ENCODE data around the gene POC5.

GRCh38 chr5:75675783-75676182 is 41.5 kb downstream of the POC5 start:
- TF ChIP-seq CTCF (IDR thresholded peaks at IDR 0.05; ENCODE audit: poor library complexity) (no peak), EZH2 (IDR thresholded peaks at IDR 0.05; ENCODE audit: borderline replicate concordance) (no peak), EZH2phosphoT487 (IDR thresholded peaks at IDR 0.05; ENCODE audit: low read depth, severe bottlenecking, unreplicated experiment) (no peak)

All from hepatocyte (in vitro differentiated cells).